H9 (cell line): ENCODE data around the gene SORCS2. TPM values are rescaled to one million over a fixed set of nuclear protein-coding genes. Genes with fewer than 3 reads are reported as not detected.

ENCODE experiments used
- DNase-seq: peaks from one replicate; pipeline ENCODE4 v3.0.0-alpha.2; 2017
- H2AFZ ChIP-seq: one replicate; pipeline ENCODE4 v1.6.1; 2013; ENCODE audit warnings: mild to moderate bottlenecking, low read length, control low read depth, moderate library complexity
- H2AK5ac ChIP-seq: 2 replicates; pipeline ENCODE4 v1.6.1; 2013; ENCODE audit warnings: low read length, control low read depth, mixed read lengths; ENCODE audit not compliant: insufficient read length
- H2BK120ac ChIP-seq: one replicate; pipeline ENCODE4 v1.6.1; 2013; ENCODE audit warnings: low read depth, mild to moderate bottlenecking, low read length, control low read depth, inconsistent platforms; ENCODE audit not compliant: poor library complexity, severe bottlenecking
- H2BK12ac ChIP-seq: 2 replicates; pipeline ENCODE4 v1.6.1; 2013; ENCODE audit warnings: low read length, control low read depth, mixed read lengths, low read depth; ENCODE audit not compliant: insufficient read length
- H2BK15ac ChIP-seq: 2 replicates; pipeline ENCODE4 v1.6.1; 2013; ENCODE audit warnings: low read depth, low read length, control low read depth
- H2BK20ac ChIP-seq: one replicate; pipeline ENCODE4 v1.6.1; 2013; ENCODE audit warnings: low read depth, mild to moderate bottlenecking, low read length, control low read depth, inconsistent platforms; ENCODE audit not compliant: poor library complexity, severe bottlenecking
- H2BK5ac ChIP-seq: 2 replicates; pipeline ENCODE4 v1.6.1; 2013; ENCODE audit warnings: low read length, control low read depth, mixed read lengths; ENCODE audit not compliant: insufficient read length
- H3K14ac ChIP-seq: 2 replicates; pipeline ENCODE4 v1.6.1; 2013; ENCODE audit warnings: low read length, control low read depth; ENCODE audit not compliant: insufficient read depth
- H3K18ac ChIP-seq: 2 replicates; pipeline ENCODE4 v1.6.1; 2013; ENCODE audit warnings: low read depth, mild to moderate bottlenecking, mixed read lengths, low read length, control low read depth; ENCODE audit not compliant: insufficient read length
- H3K23ac ChIP-seq: 2 replicates; pipeline ENCODE4 v1.6.1; 2013; ENCODE audit warnings: low read length, control low read depth, mixed read lengths, low read depth; ENCODE audit not compliant: insufficient read length
- H3K23me2 ChIP-seq: 2 replicates; pipeline ENCODE4 v1.6.1; 2013; ENCODE audit warnings: low read depth, mild to moderate bottlenecking, mixed read lengths, low read length, control low read depth; ENCODE audit not compliant: insufficient read length, poor library complexity, severe bottlenecking
- H3K27ac ChIP-seq: 2 replicates; pipeline ENCODE4 v1.5.1; 2013; ENCODE audit warnings: low read length, control low read depth, mixed read lengths, low read depth; ENCODE audit not compliant: insufficient read length
- H3K27me3 ChIP-seq: 2 replicates; pipeline ENCODE4 v1.6.1; 2013; ENCODE audit warnings: low read length, control low read depth, inconsistent platforms; ENCODE audit not compliant: insufficient read depth
- H3K4ac ChIP-seq: 2 replicates; pipeline ENCODE4 v1.6.1; 2013; ENCODE audit warnings: low read depth, mild to moderate bottlenecking, control low read depth, inconsistent platforms, low read length, moderate library complexity
- H3K4me1 ChIP-seq: 2 replicates; pipeline ENCODE4 v1.6.1; 2013; ENCODE audit warnings: low read length, control low read depth, inconsistent platforms; ENCODE audit not compliant: insufficient read depth
- H3K4me2 ChIP-seq: 2 replicates; pipeline ENCODE4 v1.6.1; 2013; ENCODE audit warnings: low read length, control low read depth, mixed read lengths; ENCODE audit not compliant: insufficient read length, insufficient read depth
- H3K56ac ChIP-seq: 2 replicates; pipeline ENCODE4 v1.6.1; 2013; ENCODE audit warnings: low read depth, mild to moderate bottlenecking, mixed read lengths, low read length, control low read depth; ENCODE audit not compliant: insufficient read length
- H3K79me1 ChIP-seq: 2 replicates; pipeline ENCODE4 v1.6.1; 2013; ENCODE audit warnings: low read depth, mild to moderate bottlenecking, moderate library complexity, low read length, control low read depth, inconsistent platforms; ENCODE audit not compliant: insufficient read depth, poor library complexity, severe bottlenecking
- H3K79me2 ChIP-seq: 2 replicates; pipeline ENCODE4 v1.6.1; 2013; ENCODE audit warnings: low read length, control low read depth, inconsistent platforms; ENCODE audit not compliant: insufficient read depth
- H3K9ac ChIP-seq: 2 replicates; pipeline ENCODE4 v1.6.1; 2013; ENCODE audit warnings: low read length, control low read depth, mixed read lengths; ENCODE audit not compliant: insufficient read length; ENCODE audit errors: extremely low read depth
- H3K9me3 ChIP-seq: one replicate; pipeline ENCODE4 v1.6.1; 2013; ENCODE audit warnings: low read depth, low read length, inconsistent platforms; ENCODE audit not compliant: control insufficient read depth
- H3T11ph ChIP-seq: one replicate; pipeline ENCODE4 v1.6.1; 2013; ENCODE audit warnings: mild to moderate bottlenecking, low read length, control low read depth, inconsistent platforms
- H4K20me1 ChIP-seq: one replicate; pipeline ENCODE4 v1.6.1; 2013; ENCODE audit not compliant: control insufficient read depth, insufficient read length, insufficient read depth
- H4K5ac ChIP-seq: 2 replicates; pipeline ENCODE4 v1.6.1; 2013; ENCODE audit warnings: low read depth, mild to moderate bottlenecking, mixed read lengths, low read length, control low read depth; ENCODE audit not compliant: insufficient read length
- H4K8ac ChIP-seq: replicated peaks from 2 replicates; pipeline ENCODE4 v1.6.1; 2013; ENCODE audit warnings: low read length, control low read depth, mixed read lengths, low read depth; ENCODE audit not compliant: insufficient read length
- H4K91ac ChIP-seq: 2 replicates; pipeline ENCODE4 v1.6.1; 2013; ENCODE audit warnings: low read depth, mild to moderate bottlenecking, moderate library complexity, mixed read lengths, low read length, control low read depth; ENCODE audit not compliant: insufficient read length
- H3K27ac Mint-ChIP-seq, 3 experiments: 2 replicates in 2 of 3; 3 replicates in 1 of 3; pipeline ENCODE4 v1.8.0; 2020 to 2021; ENCODE audit warnings: mixed read lengths in 3 of 3, mild to moderate bottlenecking in 1 of 3, moderate library complexity in 1 of 3
- H3K27me3 Mint-ChIP-seq: 2 replicates; pipeline ENCODE4 v1.8.0; 2021; ENCODE audit warnings: low read depth, mild to moderate bottlenecking, moderate library complexity, mixed read lengths
- H3K36me3 Mint-ChIP-seq, 3 experiments: 2 replicates in 2 of 3; 3 replicates in 1 of 3; pipeline ENCODE4 v1.8.0; 2020 to 2021; ENCODE audit warnings: low read depth in 3 of 3, mixed read lengths in 3 of 3; ENCODE audit not compliant: insufficient read depth in 1 of 3
- H3K4me1 Mint-ChIP-seq, 2 experiments: 2 replicates each; pipeline ENCODE4 v1.8.0; 2020; ENCODE audit warnings: mixed read lengths in 2 of 2
- H3K4me3 Mint-ChIP-seq, 2 experiments: 2 replicates in 1 of 2; 3 replicates in 1 of 2; pipeline ENCODE4 v1.8.0; 2020 to 2021; ENCODE audit warnings: mild to moderate bottlenecking in 2 of 2, mixed read lengths in 2 of 2, moderate library complexity in 1 of 2
- H3K9me3 Mint-ChIP-seq, 2 experiments: 2 replicates in 1 of 2; 3 replicates in 1 of 2; pipeline ENCODE4 v1.8.0; 2020; ENCODE audit warnings: mild to moderate bottlenecking in 2 of 2, mixed read lengths in 2 of 2, moderate library complexity in 1 of 2
- CTCF ChIP-seq: fragments of 200-600 bp; sonication (generic); conservative IDR thresholded peaks from 3 replicates; pipeline ENCODE4 v1.8.0; 2021; ENCODE audit warnings: antibody characterized with exemption, mild to moderate bottlenecking
- WGBS: extraction: QIAGEN DNeasy Blood & Tissue Kit; methylation state at CpG from one replicate; pipeline ENCODE4 v1.1.7; 2013; ENCODE audit warnings: missing lambda C conversion rate, low lambda C conversion rate, mixed read lengths; ENCODE audit not compliant: insufficient read length; ENCODE audit errors: extremely low coverage; 5-methylcytosine and 5-hydroxymethylcytosine counted together
- total RNA-seq: library from RNA; stranded (reverse); gene quantifications from 2 replicates; pipeline ENCODE4 v1.2.1, GENCODE V29; 2021

SORCS2 gene
- total RNA-seq, 1 experiment from 2014 or later, result 0.57 TPM

DNA sequence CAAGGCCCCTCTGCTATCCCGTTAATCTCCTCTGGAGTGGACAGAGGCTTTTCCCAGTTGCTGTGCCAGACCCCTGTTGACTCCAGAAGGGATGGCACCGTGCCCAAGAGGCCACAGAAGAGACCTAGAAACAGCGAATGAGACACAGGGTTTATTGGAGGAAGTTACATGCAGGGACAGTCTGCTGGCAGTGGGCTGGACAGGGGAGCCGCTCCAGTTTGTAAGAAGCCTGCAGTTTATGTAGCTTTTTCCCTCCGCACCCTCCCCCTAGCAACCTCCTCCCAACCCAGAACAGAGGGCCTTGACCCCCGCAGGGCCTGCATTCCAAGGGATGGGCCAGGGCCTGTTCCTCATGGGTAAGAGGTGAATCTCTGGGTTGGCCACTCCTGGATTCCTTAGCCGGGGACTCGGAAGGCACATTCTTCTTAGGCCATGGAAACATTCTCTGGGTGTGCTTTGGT, 459.2 kb downstream of the SORCS2 start:
- H3K27ac Mint-ChIP-seq, result peak overlapping the region in 2 of 3 experiments; percentile 68 to 76; a peak in 2 of 7 replicates
- no CpG with 5 or more reads among the region's 8 CpGs for WGBS
- Histone ChIP-seq H3K23ac (no peak overlapping the region), H3K56ac (no peak overlapping the region), H2BK20ac (no peak overlapping the region), H3K18ac (no peak overlapping the region), H4K5ac (no peak overlapping the region), H3K27ac (no peak overlapping the region), H4K91ac (no peak overlapping the region), H2AK5ac (no peak overlapping the region), H4K20me1 (no peaks in the 10 kb centered on the region), H2AFZ (no peak overlapping the region), H2BK12ac (no peak overlapping the region), H2BK120ac (no peak overlapping the region), H3K79me2 (no peaks in the 10 kb centered on the region), H4K8ac (no peak overlapping the region), H3K4me2 (no peak overlapping the region), H3K27me3 (no peaks in the 10 kb centered on the region), H3K23me2 (no peaks in the 10 kb centered on the region), H3K79me1 (no peaks in the 10 kb centered on the region), H3K9me3 (no peaks in the 10 kb centered on the region), H2BK5ac (no peak overlapping the region), H3T11ph (no peak overlapping the region), H3K9ac (no peak overlapping the region), H3K14ac (no peak overlapping the region), H2BK15ac (no peak overlapping the region), H3K4me1 (peaks cover 2% of the 10 kb centered on the region; the same call in 1 of the 2 replicates), H3K4ac (no peak overlapping the region)
- TF ChIP-seq CTCF, result no peak
- H3K9me3 Mint-ChIP-seq, result no peaks in the 10 kb centered on the region
- peak; percentile 61 for DNase-seq
- peaks cover 22% of the 10 kb centered on the region for H3K27me3 Mint-ChIP-seq
- no peak overlapping the region for H3K4me3 Mint-ChIP-seq
- H3K4me1 Mint-ChIP-seq, result peaks cover 29% of the 10 kb centered on the region in 2 experiments
- H3K36me3 Mint-ChIP-seq, result no peaks in the 10 kb centered on the region
